NCI-H2171 treated with DMSO at 0.1 percent for 48 hours (cell line): ENCODE measurements around the gene SHLD1.

Experiments
- DNase-seq: peaks from one replicate; lab custom pipeline; 2025; lab: John Stamatoyannopoulos, UW

Gene SHLD1

GRCh38 chr20:5893052-5893451 is 142.9 kb downstream of the SHLD1 start:
- no peak for DNase-seq

DNA sequence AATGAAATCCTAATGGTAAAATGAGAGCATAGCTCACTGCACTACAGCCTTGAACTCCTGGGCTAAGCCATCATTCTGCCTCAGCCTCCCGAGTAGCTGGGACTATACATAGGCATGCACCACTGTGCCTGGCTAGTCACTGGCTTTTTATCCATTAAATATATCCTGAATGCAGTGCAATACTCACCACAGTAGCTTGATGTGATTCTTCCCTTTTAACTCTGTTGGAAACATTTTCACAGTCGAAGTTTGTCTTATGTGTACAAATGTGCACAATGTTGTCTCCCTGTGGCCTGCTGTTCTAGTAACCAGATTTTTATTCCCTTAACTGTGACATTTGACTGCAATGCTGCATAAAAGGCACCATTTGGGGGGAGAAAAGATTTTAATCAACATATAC is 143.4 kb downstream of the SHLD1 start:
- DNase-seq = no peak

- no peak for DNase-seq
These were observed 145.4 kb downstream of the SHLD1 start for GRCh38 chr20:5895626-5896025.

- no peak for DNase-seq
These were observed 149.2 kb downstream of the SHLD1 start for GRCh38 chr20:5899444-5899843.

DNA sequence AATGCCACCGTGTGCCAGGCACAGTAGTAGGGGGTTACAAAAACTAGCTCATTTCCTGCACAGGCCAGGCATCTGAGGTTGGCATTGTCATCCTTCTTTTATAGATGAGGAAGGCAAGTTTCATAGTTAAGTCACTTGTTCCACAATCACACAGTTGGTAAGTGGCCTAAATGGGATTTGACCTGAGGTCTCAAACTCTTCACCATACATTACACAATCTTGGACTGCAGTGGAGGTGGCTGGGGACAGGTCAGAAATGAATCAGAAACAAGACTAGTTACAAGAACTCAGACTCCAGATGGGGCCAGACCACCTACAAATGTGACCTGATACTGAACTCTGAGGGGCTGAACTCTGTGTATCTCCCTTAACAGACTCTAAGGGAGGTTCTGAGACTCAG is 150.7 kb downstream of the SHLD1 start:
- no peak for DNase-seq

GRCh38 chr20:5908981-5909380 is 158.8 kb downstream of the SHLD1 start:
- DNase-seq = peak; percentile 36

GRCh38 chr20:5910186-5910585 is 160.0 kb downstream of the SHLD1 start:
- DNase-seq = peak; percentile 41

GRCh38 chr20:5913166-5913565 is 163.0 kb downstream of the SHLD1 start:
- no peak for DNase-seq
